SU-DHL-6 (cell line): Measurements from ENCODE around the gene GRIK1.
"Not testable (repeated sequence)": the region's sequence is repeated elsewhere in the genome, so short reads cannot be mapped to it uniquely, and the experiment has no call there.

ENCODE experiments used
- H2AFZ ChIP-seq: fragments of 200-600 bp; sonication (generic); 2 replicates; pipeline ENCODE4 v1.6.1; 2014; ENCODE audit warnings: low read depth, mild to moderate bottlenecking, moderate library complexity, mixed read lengths, antibody characterized with exemption, low read length; ENCODE audit not compliant: severe bottlenecking
- H3F3A ChIP-seq: fragments of 200-600 bp; shearing (Covaris generic); 2 replicates; pipeline ENCODE4 v1.6.0; 2016; ENCODE audit warnings: antibody characterized with exemption, mild to moderate bottlenecking; ENCODE audit not compliant: insufficient read depth
- H3K27ac ChIP-seq: fragments of 200-600 bp; sonication (generic); 2 replicates; pipeline ENCODE4 v1.5.1; 2016; ENCODE audit warnings: low read depth, mild to moderate bottlenecking, low read length, moderate library complexity, mixed read lengths
- H3K27me3 ChIP-seq: fragments of 200-600 bp; sonication (generic), shearing (Covaris generic); 2 replicates; pipeline ENCODE4 v1.6.0; 2014; ENCODE audit warnings: mild to moderate bottlenecking, low read length
- H3K36me3 ChIP-seq: fragments of 200-600 bp; sonication (generic); 2 replicates; pipeline ENCODE4 v1.6.1; 2014; ENCODE audit warnings: mild to moderate bottlenecking, low read length, mixed read lengths
- H3K4me2 ChIP-seq: fragments of 300-600, 200-600 bp; shearing (Covaris generic), sonication (generic); 2 replicates; pipeline ENCODE4 v1.6.0; 2014; ENCODE audit warnings: low read length, low read depth, mild to moderate bottlenecking; ENCODE audit not compliant: poor library complexity, severe bottlenecking
- H3K4me3 ChIP-seq: fragments of 200-600 bp; sonication (generic); 2 replicates; pipeline ENCODE4 v1.5.1; 2014; ENCODE audit warnings: antibody characterized with exemption, low read length, mild to moderate bottlenecking, mixed read lengths; ENCODE audit not compliant: insufficient read depth, poor library complexity, severe bottlenecking
- H3K79me2 ChIP-seq: fragments of 200-600 bp; sonication (generic); 2 replicates; pipeline ENCODE4 v1.6.1; 2014; ENCODE audit warnings: mild to moderate bottlenecking, low read length, moderate library complexity; ENCODE audit not compliant: insufficient read depth
- H3K9ac ChIP-seq: fragments of 200-600 bp; sonication (generic); 2 replicates; pipeline ENCODE4 v1.7.0; 2014; ENCODE audit warnings: mild to moderate bottlenecking, low read length
- H3K9me2 ChIP-seq: fragments of 200-600 bp; sonication (generic); replicated peaks from 2 replicates; pipeline ENCODE4 v1.6.1; 2014; ENCODE audit warnings: low read length; ENCODE audit not compliant: insufficient read depth
- H3K9me3 ChIP-seq: fragments of 200-600 bp; sonication (generic); 2 replicates; pipeline ENCODE4 v1.6.1; 2014; ENCODE audit warnings: low read length, mixed read lengths; ENCODE audit not compliant: insufficient read depth
- H4K20me1 ChIP-seq: fragments of 200-600 bp; sonication (generic); 2 replicates; pipeline ENCODE4 v1.6.1; 2014; ENCODE audit warnings: low read depth, mild to moderate bottlenecking, antibody characterized with exemption, low read length, moderate library complexity, mixed read lengths
- CTCF ChIP-seq: fragments of 200-600 bp; sonication (generic); IDR thresholded peaks from one replicate; pipeline ENCODE4 v1.5.1; 2017; ENCODE audit warnings: antibody characterized with exemption, mild to moderate bottlenecking, low read length, moderate library complexity; ENCODE audit not compliant: insufficient read depth, poor library complexity, severe bottlenecking
- EZH2phosphoT487 ChIP-seq: fragments of 200-600 bp; sonication (generic), shearing (Covaris generic); conservative IDR thresholded peaks from 2 replicates; pipeline ENCODE4 v1.6.1; 2018; ENCODE audit warnings: mild to moderate bottlenecking, antibody characterized with exemption, low read length, moderate library complexity, mixed read lengths

Gene GRIK1

GRCh38 chr21:29958551-29958950, 18.8 kb upstream of the GRIK1 start:
- Histone ChIP-seq H3K79me2 (no peaks in the 10 kb centered on the region), H3K9me3 (no peaks in the 10 kb centered on the region), H3K36me3 (no peaks in the 10 kb centered on the region), H2AFZ (no peak overlapping the region), H3K9me2 (no peaks in the 10 kb centered on the region), H3K27ac (no peak overlapping the region), H4K20me1 (no peaks in the 10 kb centered on the region), H3K27me3 (no peaks in the 10 kb centered on the region), H3K4me3 (no peak overlapping the region), H3F3A (no peaks in the 10 kb centered on the region), H3K9ac (no peak overlapping the region), H3K4me2 (no peak overlapping the region)
- TF ChIP-seq EZH2phosphoT487 (no peak), CTCF (no peak)

- not testable (repeated sequence) for H3K79me2 ChIP-seq, H4K20me1 ChIP-seq, H3K27ac ChIP-seq, H3K36me3 ChIP-seq, H3K4me3 ChIP-seq, H3K9me3 ChIP-seq, H3K9ac ChIP-seq, H2AFZ ChIP-seq, H3K27me3 ChIP-seq, H3K9me2 ChIP-seq, H3F3A ChIP-seq, H3K4me2 ChIP-seq
Measured at GRCh38 chr21:29958035-29958434, 18.2 kb upstream of the GRIK1 start.

- Histone ChIP-seq H3K9me3 (no peaks in the 10 kb centered on the region), H4K20me1 (no peaks in the 10 kb centered on the region), H3K9me2 (no peaks in the 10 kb centered on the region), H2AFZ (no peak overlapping the region), H3K79me2 (no peaks in the 10 kb centered on the region), H3F3A (no peaks in the 10 kb centered on the region), H3K27me3 (no peaks in the 10 kb centered on the region), H3K9ac (no peak overlapping the region), H3K4me3 (no peak overlapping the region), H3K4me2 (no peak overlapping the region), H3K27ac (no peak overlapping the region), H3K36me3 (no peaks in the 10 kb centered on the region)
- TF ChIP-seq CTCF = no peak
- no peak for TF ChIP-seq EZH2phosphoT487
Measured at GRCh38 chr21:29953690-29954089, 13.9 kb upstream of the GRIK1 start.

- no peaks in the 10 kb centered on the region for H3K27me3 ChIP-seq
- no peaks in the 10 kb centered on the region for H3K9me2 ChIP-seq
- no peak overlapping the region for H3K4me3 ChIP-seq
- no peaks in the 10 kb centered on the region for H3K9me3 ChIP-seq
- H4K20me1 ChIP-seq = no peaks in the 10 kb centered on the region
- H3K36me3 ChIP-seq = no peaks in the 10 kb centered on the region
- no peak overlapping the region for H3K4me2 ChIP-seq
- no peaks in the 10 kb centered on the region for H3K79me2 ChIP-seq
- no peak overlapping the region for H2AFZ ChIP-seq
- no peak overlapping the region for H3K27ac ChIP-seq
- no peaks in the 10 kb centered on the region for H3F3A ChIP-seq
- TF ChIP-seq EZH2phosphoT487 (no peak), CTCF (no peak)
- H3K9ac ChIP-seq = no peak overlapping the region
Measured at GRCh38 chr21:29953072-29953471, 13.3 kb upstream of the GRIK1 start.
